ENCODE measurements around the gene LMBRD1.
"Not testable (repeated sequence)": the region's sequence is repeated elsewhere in the genome, so short reads cannot be mapped to it uniquely, and the experiment has no call there.

The LMBRD1 gene

DNA sequence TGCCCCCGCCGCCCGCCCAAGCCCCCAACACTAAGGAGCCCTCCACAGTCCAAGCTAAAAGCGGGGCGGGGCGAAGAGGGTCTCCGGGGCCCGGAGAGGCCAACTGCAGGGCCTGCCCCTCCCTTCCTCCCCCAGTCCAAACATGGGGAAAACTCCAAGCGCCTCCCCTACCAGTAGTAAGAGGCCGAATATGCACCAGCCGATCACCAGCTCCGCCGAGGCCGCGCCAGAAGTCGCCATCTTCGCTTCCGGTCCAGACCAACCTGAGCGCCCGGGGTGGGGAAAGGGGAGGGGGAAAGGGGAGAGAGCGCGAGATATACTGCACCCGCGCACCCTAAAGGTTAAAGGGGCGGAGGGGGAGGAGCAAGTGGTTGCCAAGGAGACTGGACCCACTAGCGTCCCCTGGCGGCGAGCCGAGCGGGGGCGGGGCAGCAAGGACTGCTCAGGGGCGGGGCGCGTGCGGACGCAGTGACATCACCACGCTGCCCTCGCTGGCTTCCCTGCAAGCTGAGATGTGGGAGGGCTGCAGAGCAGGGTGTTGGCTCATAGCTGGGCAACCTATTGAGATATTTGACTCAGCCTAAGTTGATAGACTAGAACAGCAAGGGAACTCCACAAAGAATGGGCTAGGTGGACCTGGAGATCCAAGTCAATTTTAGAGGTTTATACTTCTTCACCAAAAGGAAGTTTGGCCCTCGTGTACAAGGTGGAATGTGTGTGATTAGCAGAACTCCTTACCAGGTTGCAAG is at the start of gene LMBRD1:
Gene LMBRD1 (minus strand): TSS at position 369 of the 749 bp plus-strand sequence. CDS start 129 bp downstream, at position 240.
- peak; percentile 99 for DNase-seq (ENCODE audit: low spot score)

DNA sequence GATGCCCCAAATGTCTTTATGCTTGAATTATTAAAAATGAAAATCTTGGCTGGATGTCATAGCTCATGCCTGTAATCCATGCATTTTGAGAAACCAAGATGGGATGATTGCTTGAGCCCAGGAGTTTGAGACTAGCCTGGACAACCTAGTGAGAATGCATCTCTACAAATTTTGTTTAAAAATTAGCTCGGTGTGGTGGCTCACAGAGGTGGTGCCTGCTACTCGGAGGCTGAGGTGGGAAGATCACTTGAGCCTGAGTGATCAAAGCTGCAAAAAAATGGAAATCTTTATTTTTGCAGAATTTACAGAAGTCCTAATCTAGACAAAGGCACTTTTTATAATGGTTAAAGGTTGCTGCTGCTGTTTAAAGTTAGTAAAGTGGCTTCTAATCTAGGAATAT is 49.5 kb upstream of the LMBRD1 start:
- DNase-seq (ENCODE audit: low spot score) = no peak

GRCh38 chr6:69843189-69843588 is 46.4 kb upstream of the LMBRD1 start:
- DNase-seq (ENCODE audit: low spot score) = no peak

- DNase-seq (ENCODE audit: low spot score) = no peak
Measured at GRCh38 chr6:69841862-69842261, 45.1 kb upstream of the LMBRD1 start.

GRCh38 chr6:69835414-69836179 is 38.8 kb upstream of the LMBRD1 start:
- peak; percentile 53 for DNase-seq (ENCODE audit: low spot score)

- no peak for DNase-seq (ENCODE audit: low spot score)
Measured at GRCh38 chr6:69832558-69832957, 35.7 kb upstream of the LMBRD1 start.

GRCh38 chr6:69827276-69827893 is 30.6 kb upstream of the LMBRD1 start:
- DNase-seq (ENCODE audit: low spot score) = peak; percentile 13

- DNase-seq (ENCODE audit: low spot score) = no peak
Measured at GRCh38 chr6:69825904-69826303, 29.1 kb upstream of the LMBRD1 start.

DNA sequence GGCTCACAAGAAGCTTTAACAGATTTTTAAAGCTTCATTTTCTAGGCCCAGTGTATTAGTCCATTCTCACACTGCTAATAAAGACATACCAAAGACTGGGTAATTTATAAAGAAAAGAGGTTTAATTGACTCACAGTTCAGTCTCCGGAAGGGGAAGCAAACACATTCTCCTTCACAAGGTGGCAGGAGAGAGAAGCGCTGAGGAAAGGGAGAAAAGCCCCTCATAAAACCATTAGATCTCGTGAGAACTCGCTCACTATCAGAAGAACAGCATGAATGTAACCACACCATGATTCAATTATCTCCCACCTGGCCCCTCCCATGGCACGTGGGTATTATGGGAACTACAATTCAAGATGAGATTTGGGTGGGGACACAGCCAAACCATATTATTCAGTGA is 27.5 kb upstream of the LMBRD1 start:
- DNase-seq (ENCODE audit: low spot score) = not testable (repeated sequence)

DNA sequence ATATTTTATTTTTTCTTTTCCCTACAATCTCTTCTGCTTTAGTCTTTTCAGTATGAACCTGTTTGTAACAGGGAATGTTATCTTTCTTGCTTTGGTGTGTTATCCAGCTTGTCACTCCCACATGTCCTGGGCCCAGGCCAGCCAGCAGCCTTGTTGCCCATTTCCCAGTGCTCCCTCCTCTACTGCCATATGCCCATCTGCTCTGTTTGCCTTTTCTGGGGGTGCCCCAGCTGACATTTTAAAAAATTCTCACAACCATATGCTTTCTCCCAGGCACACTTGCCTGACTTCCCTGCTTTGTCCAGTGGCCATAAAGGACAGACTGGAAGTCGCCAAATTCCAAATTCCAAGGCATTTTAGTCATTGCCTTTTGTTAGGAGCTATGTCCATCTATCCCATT is 23.6 kb upstream of the LMBRD1 start:
- no peak for DNase-seq (ENCODE audit: low spot score)

DNA sequence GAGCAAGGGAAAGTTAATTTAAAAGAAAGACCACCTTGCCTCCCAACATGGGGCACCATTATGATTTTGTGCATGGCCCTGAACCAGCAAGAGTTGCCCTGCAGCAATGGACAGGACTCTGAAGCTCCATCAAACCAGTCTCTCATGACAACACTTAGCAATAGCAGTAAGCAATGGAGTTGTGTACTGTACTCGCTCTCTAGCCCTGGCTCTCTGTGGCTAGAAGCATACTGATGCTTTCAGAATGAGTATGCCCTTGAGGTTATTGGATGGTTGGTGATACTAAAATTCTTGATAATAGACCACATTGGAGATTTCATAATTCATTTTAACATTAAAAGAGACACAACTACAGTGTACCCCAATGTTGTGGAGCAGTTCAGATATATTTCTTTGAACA is 23.2 kb upstream of the LMBRD1 start:
- DNase-seq (ENCODE audit: low spot score) = no peak

- DNase-seq (ENCODE audit: low spot score) = no peak
Measured at GRCh38 chr6:69819138-69819537, 22.3 kb upstream of the LMBRD1 start.

DNA sequence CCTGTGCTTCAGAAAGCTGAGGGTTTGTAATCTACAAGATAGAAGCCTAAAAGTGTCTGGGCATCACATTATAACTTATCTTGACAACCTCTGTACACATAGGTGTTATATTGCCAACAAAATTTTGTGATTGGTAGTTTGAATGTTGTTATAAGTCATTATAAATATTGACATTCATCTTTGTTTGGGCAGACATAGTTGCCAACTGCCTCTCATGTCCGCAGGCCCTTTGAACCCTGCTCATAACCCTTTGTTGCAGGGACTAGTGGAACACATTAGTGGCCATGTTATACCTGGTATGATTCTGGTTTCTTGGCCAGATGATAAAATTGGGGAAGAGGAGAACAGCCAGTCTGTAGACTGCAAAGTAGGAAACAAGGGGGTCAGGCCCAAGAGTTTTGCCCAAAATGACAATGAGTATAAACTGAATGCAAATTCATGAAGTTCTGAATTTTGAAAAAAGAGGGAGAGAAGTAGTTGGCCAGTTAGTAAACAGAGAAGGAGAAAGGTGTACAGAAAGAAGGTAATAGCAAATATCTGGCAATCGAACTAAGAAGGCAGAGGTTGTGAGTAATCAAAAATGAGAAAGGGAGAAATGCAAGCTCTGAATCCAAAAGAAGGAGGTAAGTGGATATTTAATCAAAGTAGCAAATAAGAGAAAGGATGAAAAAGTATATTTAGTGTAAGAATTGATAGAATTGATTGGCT is 21.6 kb upstream of the LMBRD1 start:
- DNase-seq (ENCODE audit: low spot score) = no peak

GRCh38 chr6:69817358-69817757 is 20.5 kb upstream of the LMBRD1 start:
- DNase-seq (ENCODE audit: low spot score) = no peak

DNA sequence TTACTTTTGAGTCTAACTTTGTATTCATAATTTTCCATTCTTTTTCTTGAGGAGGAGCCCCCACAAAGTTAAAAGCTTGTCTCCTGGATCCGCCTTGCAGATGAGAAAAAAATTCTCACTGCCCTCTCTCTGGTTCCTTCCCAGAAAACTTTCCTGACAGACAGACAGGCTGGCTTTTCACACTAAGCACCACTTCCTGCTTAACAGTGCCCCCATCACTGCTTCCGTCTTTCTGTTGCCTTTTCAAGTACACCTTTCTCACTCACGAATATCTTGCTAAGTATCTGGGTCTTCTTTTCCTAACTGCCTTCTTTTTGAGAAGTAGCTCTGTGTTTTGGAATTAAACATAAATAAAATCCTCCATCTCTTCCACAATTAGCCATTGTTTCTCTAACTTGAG is 19.8 kb upstream of the LMBRD1 start:
- DNase-seq (ENCODE audit: low spot score) = no peak

GRCh38 chr6:69816026-69816425 is 19.2 kb upstream of the LMBRD1 start:
- no peak for DNase-seq (ENCODE audit: low spot score)

GRCh38 chr6:69813508-69813907 is 16.7 kb upstream of the LMBRD1 start:
- DNase-seq (ENCODE audit: low spot score) = no peak

GRCh38 chr6:69812746-69813427 is 16.1 kb upstream of the LMBRD1 start:
- DNase-seq (ENCODE audit: low spot score) = no peak

DNA sequence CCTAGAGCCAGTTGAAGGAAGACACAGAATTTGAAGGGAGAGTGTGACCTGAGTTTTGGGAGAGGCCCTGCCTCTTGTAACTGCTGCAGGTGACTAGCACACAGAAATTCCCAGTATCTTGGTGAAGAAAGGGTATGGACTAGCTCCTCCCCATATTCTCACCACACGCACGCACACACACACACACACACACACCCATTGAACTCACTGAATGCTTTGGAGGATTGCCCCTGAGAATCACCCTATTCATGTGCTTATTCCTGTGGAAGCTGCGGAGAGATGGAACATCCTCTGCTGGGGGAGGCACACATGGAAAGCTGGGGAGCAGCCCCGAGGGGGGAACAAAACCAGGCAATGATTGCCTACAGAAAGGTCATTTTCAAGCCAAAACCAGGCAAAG is 6.2 kb upstream of the LMBRD1 start:
- no peak for DNase-seq (ENCODE audit: low spot score)

DNA sequence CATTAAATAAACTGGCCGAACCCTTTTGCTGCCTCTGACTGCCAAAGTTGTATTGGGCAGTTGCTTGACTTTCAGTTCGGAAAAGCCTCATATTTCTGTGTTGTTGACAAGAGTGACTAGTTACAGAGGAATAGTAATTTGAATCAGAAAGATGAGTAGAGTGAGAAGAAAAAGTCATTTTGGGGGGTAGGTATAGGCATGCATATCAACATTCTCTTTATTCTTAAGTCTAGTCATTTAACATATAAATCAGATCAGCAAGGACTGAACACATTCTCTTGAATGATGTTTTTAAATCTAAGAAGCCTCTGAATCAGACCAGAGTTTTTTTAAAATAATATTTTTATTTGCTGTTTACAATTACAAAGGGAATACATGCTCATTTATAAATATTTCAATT is 4.9 kb upstream of the LMBRD1 start:
- no peak for DNase-seq (ENCODE audit: low spot score)

DNA sequence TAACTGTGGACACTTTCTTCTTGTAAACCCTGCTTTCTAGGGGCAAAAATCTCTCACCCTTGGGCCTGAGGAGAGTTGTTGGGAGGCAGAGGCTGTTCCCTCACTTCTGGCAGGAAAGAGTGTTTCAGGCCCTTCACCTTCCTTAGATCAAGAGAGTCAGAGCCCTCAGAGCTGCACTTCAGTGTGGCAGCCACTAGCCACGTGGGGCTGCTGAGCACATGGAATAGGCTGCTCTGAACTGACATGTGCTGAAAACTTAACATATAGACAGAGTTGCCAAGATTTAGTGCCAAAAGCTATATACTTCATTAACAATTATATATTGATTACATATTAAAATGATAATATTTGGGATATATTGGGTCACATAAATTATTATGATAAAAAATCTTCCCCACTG is 4.4 kb upstream of the LMBRD1 start:
- DNase-seq (ENCODE audit: low spot score) = no peak

GRCh38 chr6:69798796-69799195 is 2.0 kb upstream of the LMBRD1 start:
- not testable (repeated sequence) for DNase-seq (ENCODE audit: low spot score)

Data from AG20443 (cell line).